ENCODE measurements around the gene AMZ1.

Gene AMZ1

GRCh38 chr7:2757361-2757903, 69.4 kb downstream of the AMZ1 start:
- no peak for DNase-seq

DNA sequence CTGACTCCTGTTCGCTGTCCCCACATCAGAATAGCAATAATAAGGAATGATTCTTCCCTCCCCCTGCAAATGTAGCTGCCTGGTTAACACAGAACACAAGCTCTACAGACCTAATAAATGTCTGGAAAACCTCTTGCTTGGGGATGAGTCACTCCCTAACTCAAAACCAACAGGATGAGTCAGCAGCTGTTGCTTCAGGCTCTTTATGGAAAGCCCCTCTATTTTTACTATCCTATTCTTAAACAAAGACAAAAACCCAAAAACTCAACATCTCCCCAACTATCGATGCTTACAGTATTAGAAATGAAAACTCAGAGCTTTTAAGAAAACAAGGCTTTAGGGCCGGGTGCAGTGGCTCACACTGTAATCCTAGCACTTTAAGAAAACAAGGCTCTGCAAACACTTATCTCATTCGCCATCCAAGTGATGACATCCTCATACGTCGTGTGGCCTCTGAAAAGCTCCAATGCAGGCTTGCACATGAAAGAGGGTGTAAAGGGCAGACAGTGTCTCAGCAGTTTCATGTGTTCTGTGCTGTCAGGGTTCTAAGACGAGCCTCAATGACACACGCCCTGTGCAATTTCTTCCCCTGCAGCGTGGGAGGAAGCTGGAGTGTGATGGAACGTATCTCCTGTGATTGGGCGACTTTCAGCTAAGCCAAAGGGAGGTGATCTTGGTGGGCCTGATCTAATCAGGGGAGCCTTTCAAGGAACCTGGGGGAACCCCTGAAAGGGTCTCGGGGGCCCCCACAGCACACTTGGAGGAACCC, 70.1 kb downstream of the AMZ1 start:
- no peak for DNase-seq

- DNase-seq: no peak
These were observed 70.9 kb downstream of the AMZ1 start for GRCh38 chr7:2758673-2759616.

DNA sequence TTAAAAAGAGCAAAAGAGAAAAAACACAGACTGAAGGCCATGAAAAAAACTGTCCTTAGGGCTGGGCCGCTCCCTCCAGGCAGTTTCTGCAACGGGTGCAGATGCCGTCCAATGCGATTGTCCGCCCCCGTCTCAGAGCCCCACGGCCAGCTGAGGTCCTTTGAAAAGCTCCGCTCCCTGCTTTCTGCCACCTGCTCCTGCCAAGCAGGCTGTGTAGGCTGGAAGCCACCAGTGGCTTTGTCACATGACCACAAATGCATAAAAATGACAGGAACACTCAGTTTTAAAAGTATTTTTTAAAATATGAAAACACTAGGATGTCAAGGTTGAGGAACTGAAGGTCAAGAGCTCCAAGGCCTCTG, 71.7 kb downstream of the AMZ1 start:
- no peak for DNase-seq

- no peak for DNase-seq
These were observed 72.3 kb downstream of the AMZ1 start for GRCh38 chr7:2760098-2760889.

DNA sequence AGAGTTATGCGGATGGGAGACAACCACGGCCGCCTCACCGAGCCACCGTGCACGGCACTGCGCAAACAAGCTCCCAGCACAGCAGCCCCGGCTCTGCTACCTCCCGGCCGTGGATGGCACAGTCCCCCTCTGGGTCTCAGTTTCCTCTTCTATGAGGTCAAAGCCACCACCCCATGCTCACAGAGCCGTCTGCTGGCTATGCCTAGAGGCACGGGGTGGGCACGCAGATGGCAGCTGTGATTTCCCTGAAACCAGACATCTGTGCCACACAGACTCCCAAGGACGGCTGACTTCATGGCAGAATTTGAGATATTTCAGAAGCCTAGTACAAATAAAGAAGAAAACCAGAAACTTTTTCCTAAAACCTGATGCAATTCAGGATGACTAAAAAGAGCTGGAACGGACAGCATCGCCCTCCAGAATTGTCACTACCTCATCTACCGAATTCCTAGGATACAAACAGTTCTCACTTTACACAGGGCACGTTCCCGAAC, 73.2 kb downstream of the AMZ1 start:
- DNase-seq: no peak

DNA sequence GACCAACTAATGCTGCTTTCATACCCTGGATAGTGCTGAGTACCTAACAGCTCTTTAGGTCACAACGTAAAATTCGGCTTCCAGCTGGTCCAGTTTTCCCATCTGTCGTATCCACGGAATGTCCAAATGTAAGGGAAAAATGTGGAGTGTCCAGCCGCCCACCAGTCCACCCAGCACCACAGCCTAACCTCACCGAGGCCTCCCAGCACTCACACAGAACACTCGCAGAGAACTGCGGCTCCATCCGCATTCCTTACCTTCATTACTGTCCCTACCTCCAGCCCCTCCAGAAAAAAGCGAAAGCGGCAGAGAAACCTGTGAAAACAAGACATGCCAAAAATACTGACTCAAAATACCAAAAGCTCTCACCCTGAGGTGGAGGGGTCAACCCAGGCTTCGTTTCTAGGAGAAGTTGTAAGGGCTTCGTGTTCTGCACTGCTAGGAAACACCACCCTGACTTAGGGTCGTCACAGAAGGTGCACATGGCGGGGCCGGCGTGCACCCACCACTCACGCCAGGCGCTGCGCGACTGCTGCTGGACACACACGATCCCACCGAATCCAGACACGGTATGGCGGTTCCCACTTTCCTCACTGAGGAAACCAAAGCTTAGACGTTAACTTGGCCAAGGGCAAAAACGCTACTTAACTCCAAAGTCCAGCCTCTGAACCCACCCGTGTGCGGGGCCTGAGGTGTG, 73.9 kb downstream of the AMZ1 start:
- DNase-seq: no peak

DNA sequence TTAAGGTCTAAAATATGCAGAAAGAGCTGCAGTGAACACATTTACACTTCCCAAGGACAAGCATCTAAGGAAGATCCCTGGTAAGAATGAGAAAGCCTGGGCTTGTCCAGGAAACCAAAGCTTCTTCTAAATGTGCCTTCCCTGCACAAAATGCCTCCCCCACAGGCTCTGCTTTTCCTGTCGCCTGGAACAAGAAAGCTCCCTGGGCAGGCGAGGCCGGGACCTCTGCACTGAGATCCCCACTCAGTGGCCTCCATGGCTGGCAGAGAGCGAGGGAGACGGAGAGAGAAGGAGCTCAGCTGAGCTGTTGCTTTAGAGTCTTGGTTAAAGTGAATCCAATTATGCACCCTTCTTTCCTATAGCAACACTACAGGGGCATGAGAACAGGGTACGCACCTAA, 75.6 kb downstream of the AMZ1 start:
- no peak for DNase-seq

DNA sequence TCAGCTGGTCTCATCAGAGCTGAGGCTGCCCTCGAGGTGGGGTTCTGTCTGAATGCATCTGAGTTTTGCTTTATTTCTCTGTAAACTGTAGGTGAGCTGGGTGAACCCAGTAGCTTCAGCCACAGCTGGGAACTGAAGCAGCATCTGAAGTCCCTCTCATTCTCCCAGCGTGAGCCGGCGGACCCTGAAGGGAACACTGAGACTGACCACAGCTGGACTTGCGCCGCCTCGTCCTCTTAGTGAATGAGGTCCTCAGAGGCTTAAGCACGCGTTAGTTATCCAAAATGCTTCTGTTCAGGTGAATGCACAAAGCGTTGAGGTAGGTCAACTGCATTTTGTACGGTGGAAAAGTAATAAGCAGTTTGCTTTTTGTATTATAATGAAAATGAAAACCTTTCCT, 76.6 kb downstream of the AMZ1 start:
- no peak for DNase-seq
